ENCODE data around the gene RAB3GAP1. TPM values are rescaled to one million over a fixed set of nuclear protein-coding genes. Genes with fewer than 3 reads are reported as not detected.
"Not testable (repeated sequence)": the region's sequence is repeated elsewhere in the genome, so short reads cannot be mapped to it uniquely, and the experiment has no call there.

Gene RAB3GAP1
- total RNA-seq, 2 donors from 2014 or later = 32.8 to 43.8 TPM

DNA sequence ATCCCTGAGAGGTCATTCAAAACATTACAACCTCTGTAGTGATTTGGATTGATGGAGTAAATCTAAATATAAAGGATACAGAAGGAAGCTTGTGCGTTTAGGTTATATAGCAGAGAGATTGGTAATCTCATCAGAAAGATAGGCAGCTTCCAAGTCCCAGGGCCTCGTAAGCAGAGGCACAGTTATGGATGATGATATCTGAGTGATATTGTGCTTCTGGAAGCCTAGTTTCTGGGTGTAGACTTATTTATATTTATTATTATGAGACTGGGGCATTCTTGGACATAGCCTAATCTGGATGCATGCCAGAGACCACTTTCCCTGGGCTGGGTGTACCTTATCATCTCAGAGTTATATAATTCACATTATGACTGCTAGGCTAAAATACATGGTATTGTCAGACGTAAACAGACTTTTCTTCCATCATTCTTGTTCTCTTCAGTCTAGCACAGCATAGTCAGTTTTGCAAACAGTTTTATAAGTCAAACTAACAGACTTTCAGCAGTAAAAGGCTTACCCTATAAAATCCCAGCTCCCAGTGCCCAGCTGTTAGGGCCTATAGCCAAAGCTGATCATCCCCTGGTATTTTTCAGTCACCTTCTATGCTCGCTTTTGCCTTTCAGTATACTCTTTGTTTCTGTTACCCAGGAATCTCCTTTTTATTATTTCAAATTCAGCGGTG, 47.9 kb downstream of the RAB3GAP1 start:
- Mint-ChIP-seq H3K36me3 (ENCODE audit: low read depth) (peaks cover 2% of the 10 kb centered on the region), H3K4me3 (no peak overlapping the region), H3K27ac (no peak overlapping the region), H3K4me1 (peaks cover 9% of the 10 kb centered on the region), H3K27me3 (no peaks in the 10 kb centered on the region)
- DNase-seq = no peak
- H3K9me3 ChIP-seq (ENCODE audit: control insufficient read depth, low read length, poor library complexity, severe bottlenecking) = no peaks in the 10 kb centered on the region
- no peak for ATAC-seq

- no peaks in the 10 kb centered on the region for H3K9me3 ChIP-seq (ENCODE audit: control insufficient read depth, low read length, poor library complexity, severe bottlenecking)
- DNase-seq (no peak), ATAC-seq (no peak)
- H3K27ac Mint-ChIP-seq = no peak overlapping the region
- H3K27me3 Mint-ChIP-seq = no peaks in the 10 kb centered on the region
- H3K4me3 Mint-ChIP-seq = no peak overlapping the region
- peaks cover 5% of the 10 kb centered on the region for H3K4me1 Mint-ChIP-seq
- no peaks in the 10 kb centered on the region for H3K36me3 Mint-ChIP-seq (ENCODE audit: low read depth)
Measured at GRCh38 chr2:135103843-135104242, 51.8 kb downstream of the RAB3GAP1 start.

- H3K4me1 Mint-ChIP-seq; ATAC-seq; DNase-seq; H3K36me3 Mint-ChIP-seq (ENCODE audit: low read depth); H3K27me3 Mint-ChIP-seq; H3K27ac Mint-ChIP-seq; H3K4me3 Mint-ChIP-seq; H3K9me3 ChIP-seq (ENCODE audit: control insufficient read depth, low read length, poor library complexity, severe bottlenecking): not testable (repeated sequence)
Measured at GRCh38 chr2:135105513-135106316, 53.6 kb downstream of the RAB3GAP1 start.

- H3K4me3 Mint-ChIP-seq = no peak overlapping the region
- peaks cover 10% of the 10 kb centered on the region for H3K4me1 Mint-ChIP-seq
- H3K36me3 Mint-ChIP-seq (ENCODE audit: low read depth) = peaks cover 8% of the 10 kb centered on the region
- no peaks in the 10 kb centered on the region for H3K9me3 ChIP-seq (ENCODE audit: control insufficient read depth, low read length, poor library complexity, severe bottlenecking)
- H3K27ac Mint-ChIP-seq = no peak overlapping the region
- DNase-seq (no peak), ATAC-seq (no peak)
- H3K27me3 Mint-ChIP-seq = no peaks in the 10 kb centered on the region
Measured at GRCh38 chr2:135113322-135113721, 61.2 kb downstream of the RAB3GAP1 start.

GRCh38 chr2:135119582-135119981, 67.5 kb downstream of the RAB3GAP1 start:
- peaks cover 7% of the 10 kb centered on the region for H3K36me3 Mint-ChIP-seq (ENCODE audit: low read depth)
- H3K27me3 Mint-ChIP-seq = no peaks in the 10 kb centered on the region
- DNase-seq (no peak), ATAC-seq (no peak)
- peaks cover 6% of the 10 kb centered on the region for H3K4me1 Mint-ChIP-seq
- H3K9me3 ChIP-seq (ENCODE audit: control insufficient read depth, low read length, poor library complexity, severe bottlenecking) = no peaks in the 10 kb centered on the region
- no peak overlapping the region for H3K27ac Mint-ChIP-seq
- H3K4me3 Mint-ChIP-seq = no peak overlapping the region

DNA sequence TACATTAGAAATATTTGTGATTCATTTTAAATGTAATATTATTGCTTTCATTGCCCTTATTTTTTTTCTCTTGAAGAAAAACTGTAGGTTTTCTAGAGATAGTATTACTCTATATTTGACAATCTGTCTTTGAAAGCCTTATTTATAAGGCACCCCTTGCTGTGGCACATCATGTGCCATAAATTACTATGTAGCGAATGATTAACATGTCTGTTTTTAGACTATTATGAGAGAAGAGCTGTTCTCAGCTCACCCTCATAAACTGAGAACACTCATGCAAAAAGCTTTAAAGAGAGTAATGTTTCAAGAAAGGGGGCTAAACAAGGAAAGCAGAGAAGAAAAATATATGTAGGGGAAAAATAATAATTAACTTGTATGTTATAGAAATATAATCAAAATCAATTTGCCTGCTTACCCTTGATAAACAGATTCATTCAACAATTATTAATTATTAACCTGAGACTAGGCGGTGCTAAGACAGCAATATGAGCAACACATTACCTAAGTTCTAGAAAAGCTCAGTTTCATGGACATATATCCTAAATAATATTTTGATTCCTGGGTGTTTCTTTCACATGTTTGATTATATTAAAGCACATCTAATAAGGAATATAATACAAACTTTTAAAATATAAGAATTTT, 69.0 kb downstream of the RAB3GAP1 start:
- no peaks in the 10 kb centered on the region for H3K27me3 Mint-ChIP-seq
- peaks cover 9% of the 10 kb centered on the region for H3K36me3 Mint-ChIP-seq (ENCODE audit: low read depth)

GRCh38 chr2:135121658-135122039, 69.6 kb downstream of the RAB3GAP1 start:
- DNase-seq; H3K4me3 Mint-ChIP-seq; ATAC-seq; H3K9me3 ChIP-seq (ENCODE audit: control insufficient read depth, low read length, poor library complexity, severe bottlenecking); H3K4me1 Mint-ChIP-seq; H3K27me3 Mint-ChIP-seq; H3K27ac Mint-ChIP-seq; H3K36me3 Mint-ChIP-seq (ENCODE audit: low read depth): not testable (repeated sequence)

More for the DNA sequence above, 69.0 kb downstream of the RAB3GAP1 start:
- Mint-ChIP-seq H3K4me3 (no peak overlapping the region), H3K4me1 (peaks cover 6% of the 10 kb centered on the region), H3K27ac (no peak overlapping the region)
- ATAC-seq (no peak), DNase-seq (no peak)
- no peaks in the 10 kb centered on the region for H3K9me3 ChIP-seq (ENCODE audit: control insufficient read depth, low read length, poor library complexity, severe bottlenecking)

GRCh38 chr2:135124924-135125886, 73.1 kb downstream of the RAB3GAP1 start:
- H3K4me3 Mint-ChIP-seq = no peak overlapping the region

DNA sequence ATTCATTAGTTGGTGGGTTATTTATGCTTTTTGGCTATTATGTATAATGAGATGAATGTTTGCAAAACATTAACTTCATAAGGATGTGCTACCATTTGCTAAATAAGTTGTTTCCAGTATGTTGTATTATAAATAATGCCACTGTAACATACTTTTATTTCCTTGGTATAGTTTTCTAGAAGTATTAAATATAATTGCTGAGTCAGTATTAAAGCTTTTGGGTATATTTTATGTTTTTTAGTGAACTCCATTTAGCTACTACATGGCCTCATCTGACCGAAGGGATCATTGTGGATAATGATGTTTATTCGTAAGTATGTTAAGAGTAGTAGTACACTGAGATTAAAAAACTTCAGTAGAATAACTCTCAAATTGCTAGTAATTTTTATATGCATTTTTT, 73.8 kb downstream of the RAB3GAP1 start:
- no peak for DNase-seq
- no peak overlapping the region for H3K27ac Mint-ChIP-seq
- H3K4me3 Mint-ChIP-seq = no peak overlapping the region
- H3K9me3 ChIP-seq (ENCODE audit: control insufficient read depth, low read length, poor library complexity, severe bottlenecking) = no peaks in the 10 kb centered on the region
- H3K36me3 Mint-ChIP-seq (ENCODE audit: low read depth) = peaks cover 11% of the 10 kb centered on the region
- no peak for ATAC-seq
- H3K4me1 Mint-ChIP-seq = peaks cover 2% of the 10 kb centered on the region
- H3K27me3 Mint-ChIP-seq = no peaks in the 10 kb centered on the region

More at GRCh38 chr2:135124924-135125886, 73.1 kb downstream of the RAB3GAP1 start:
- H3K9me3 ChIP-seq (ENCODE audit: control insufficient read depth, low read length, poor library complexity, severe bottlenecking) = no peaks in the 10 kb centered on the region
- Mint-ChIP-seq H3K36me3 (ENCODE audit: low read depth) (peaks cover 7% of the 10 kb centered on the region), H3K27me3 (no peaks in the 10 kb centered on the region), H3K27ac (no peak overlapping the region), H3K4me1 (peaks cover 2% of the 10 kb centered on the region)
- ATAC-seq (no peak), DNase-seq (no peak)

DNA sequence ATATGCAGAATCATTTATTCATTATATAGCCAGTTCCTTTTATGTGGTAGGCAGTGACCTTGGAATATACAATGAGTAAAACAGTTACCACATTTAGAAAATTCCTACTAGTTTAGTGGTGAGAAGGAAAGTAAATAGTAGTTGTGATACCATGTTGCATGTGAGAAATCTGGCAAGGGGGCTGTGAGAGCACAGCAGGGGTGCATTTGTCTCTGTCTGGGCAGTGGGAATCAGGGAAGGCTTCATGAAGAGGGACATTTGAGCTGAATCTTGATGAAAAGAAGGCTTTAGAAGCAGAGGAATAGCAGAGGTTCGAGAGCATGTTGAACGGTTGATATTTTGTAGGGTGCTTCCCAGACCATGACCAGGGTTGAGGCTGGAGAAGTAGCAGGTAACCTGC, 78.7 kb downstream of the RAB3GAP1 start:
- H3K27me3 Mint-ChIP-seq = no peaks in the 10 kb centered on the region
- ATAC-seq = no peak
- no peak overlapping the region for H3K4me3 Mint-ChIP-seq
- H3K27ac Mint-ChIP-seq = peak overlapping the region; percentile 12
- peaks cover 2% of the 10 kb centered on the region for H3K4me1 Mint-ChIP-seq
- no peaks in the 10 kb centered on the region for H3K9me3 ChIP-seq (ENCODE audit: control insufficient read depth, low read length, poor library complexity, severe bottlenecking)
- DNase-seq = no peak
- peaks cover 8% of the 10 kb centered on the region for H3K36me3 Mint-ChIP-seq (ENCODE audit: low read depth)

- Mint-ChIP-seq H3K36me3 (ENCODE audit: low read depth) (peaks cover 6% of the 10 kb centered on the region), H3K4me3 (no peak overlapping the region), H3K27ac (peak overlapping the region; percentile 27), H3K4me1 (peaks cover 2% of the 10 kb centered on the region), H3K27me3 (no peaks in the 10 kb centered on the region)
- ATAC-seq (no peak), DNase-seq (no peak)
- no peaks in the 10 kb centered on the region for H3K9me3 ChIP-seq (ENCODE audit: control insufficient read depth, low read length, poor library complexity, severe bottlenecking)
Measured at GRCh38 chr2:135132314-135132713, 80.2 kb downstream of the RAB3GAP1 start.

GRCh38 chr2:135140606-135141005, 88.5 kb downstream of the RAB3GAP1 start:
- no peak overlapping the region for H3K4me3 Mint-ChIP-seq
- no peaks in the 10 kb centered on the region for H3K4me1 Mint-ChIP-seq
- ATAC-seq (no peak), DNase-seq (no peak)
- H3K27me3 Mint-ChIP-seq = no peaks in the 10 kb centered on the region
- H3K9me3 ChIP-seq (ENCODE audit: control insufficient read depth, low read length, poor library complexity, severe bottlenecking) = no peaks in the 10 kb centered on the region
- H3K36me3 Mint-ChIP-seq (ENCODE audit: low read depth) = peaks cover 6% of the 10 kb centered on the region
- no peak overlapping the region for H3K27ac Mint-ChIP-seq

Data from T-helper 17 cell (primary cell).